Activated naive CD8-positive, alpha-beta T cell treated with anti-CD3 and anti-CD28 coated beads, Interleukin-2, amount 10 ng/mL, durations not matched to agents 7 days and 5 days (primary cell): Measurements from ENCODE around the gene RTP5. TPM values are rescaled to one million over a fixed set of nuclear protein-coding genes. Genes with fewer than 3 reads are reported as not detected.
A peak's percentile ranks its signal among the peaks of the same experiment; 100 is the strongest.
"Not testable (repeated sequence)": the region's sequence is repeated elsewhere in the genome, so short reads cannot be mapped to it uniquely, and the experiment has no call there.

ENCODE experiments used
- ATAC-seq: fragments of 150-1000 bp; cut with Tn5 transposase; one replicate; pipeline ENCODE4 v1.10.0; 2021; ENCODE audit warnings: low read depth, moderate library complexity
- POLR2A ChIA-PET: fragments of 350-600 bp; sonication (Branson Sonifier 250); formaldehyde crosslinking; loops from one replicate; lab custom pipeline; 2021; ENCODE audit warnings: antibody characterized with exemption; lab: Charles Lee
- DNase-seq: peaks from one replicate; pipeline ENCODE4 v3.0.0; 2021
- H3K27ac Mint-ChIP-seq: one replicate; pipeline ENCODE4 v1.8.0; 2022; ENCODE audit warnings: mild to moderate bottlenecking, mixed read lengths
- H3K27me3 Mint-ChIP-seq: one replicate; pipeline ENCODE4 v1.8.0; 2022; ENCODE audit warnings: mild to moderate bottlenecking, moderate library complexity, mixed read lengths
- H3K36me3 Mint-ChIP-seq: one replicate; pipeline ENCODE4 v1.8.0; 2021; ENCODE audit warnings: mild to moderate bottlenecking, mixed read lengths
- H3K4me1 Mint-ChIP-seq: one replicate; pipeline ENCODE4 v1.8.0; 2021; ENCODE audit warnings: mixed read lengths
- H3K4me3 Mint-ChIP-seq: one replicate; pipeline ENCODE4 v1.8.0; 2022; ENCODE audit warnings: mild to moderate bottlenecking, moderate library complexity, mixed read lengths
- H3K9me3 Mint-ChIP-seq: one replicate; pipeline ENCODE4 v1.8.0; 2021; ENCODE audit warnings: mixed read lengths
- total RNA-seq, 2 experiments: library from RNA; stranded (reverse); gene quantifications; one replicate each; pipeline ENCODE4 v1.2.3, GENCODE V29; 2021

Gene RTP5
- total RNA-seq, 2 experiments from 2014 or later: 0.53 to 0.60 TPM

- POLR2A ChIA-PET: no interaction called here
- no peak for ATAC-seq
- Mint-ChIP-seq H3K36me3 (no peaks in the 10 kb centered on the region), H3K27me3 (no peaks in the 10 kb centered on the region), H3K4me1 (peaks cover 12% of the 10 kb centered on the region), H3K9me3 (no peaks in the 10 kb centered on the region), H3K27ac (no peak overlapping the region), H3K4me3 (no peak overlapping the region)
- DNase-seq: no peak
These were observed 4.9 kb downstream of the RTP5 start for GRCh38 chr2:241874277-241874925.

GRCh38 chr2:241875754-241876527 lies 6.4 kb downstream of the RTP5 start:
- DNase-seq, ATAC-seq, H3K9me3 Mint-ChIP-seq, H3K4me3 Mint-ChIP-seq, POLR2A ChIA-PET, H3K36me3 Mint-ChIP-seq, H3K27me3 Mint-ChIP-seq, H3K27ac Mint-ChIP-seq: not testable (repeated sequence)
- H3K4me1 Mint-ChIP-seq: peaks cover 15% of the 10 kb centered on the region

GRCh38 chr2:241876528-241877196 lies 7.1 kb downstream of the RTP5 start:
- no peaks in the 10 kb centered on the region for H3K27me3 Mint-ChIP-seq
- H3K4me3 Mint-ChIP-seq: no peak overlapping the region
- DNase-seq: no peak
- H3K9me3 Mint-ChIP-seq: no peaks in the 10 kb centered on the region
- ATAC-seq: no peak
- peaks cover 14% of the 10 kb centered on the region for H3K4me1 Mint-ChIP-seq
- POLR2A ChIA-PET: no interaction called here
- H3K27ac Mint-ChIP-seq: no peak overlapping the region
- no peaks in the 10 kb centered on the region for H3K36me3 Mint-ChIP-seq

- Mint-ChIP-seq H3K4me1 (peaks cover 14% of the 10 kb centered on the region), H3K27ac (no peak overlapping the region), H3K27me3 (no peaks in the 10 kb centered on the region), H3K9me3 (no peaks in the 10 kb centered on the region), H3K36me3 (no peaks in the 10 kb centered on the region), H3K4me3 (no peak overlapping the region)
- no peak for DNase-seq
- POLR2A ChIA-PET: interaction anchor here (1.7 kb wide), 1 partner anchor 9 kb away, joined by 5 read pairs; no protein-coding TSS in a partner anchor
- no peak for ATAC-seq
These were observed 7.7 kb downstream of the RTP5 start for GRCh38 chr2:241877197-241877685.

GRCh38 chr2:241877989-241878970 lies 8.8 kb downstream of the RTP5 start:
- H3K27me3 Mint-ChIP-seq: no peaks in the 10 kb centered on the region
- no peaks in the 10 kb centered on the region for H3K9me3 Mint-ChIP-seq
- peaks cover 3% of the 10 kb centered on the region for H3K36me3 Mint-ChIP-seq
- ATAC-seq (no peak), DNase-seq (peak; percentile 88)
- H3K27ac Mint-ChIP-seq: no peak overlapping the region
- peaks cover 22% of the 10 kb centered on the region for H3K4me1 Mint-ChIP-seq
- no peak overlapping the region for H3K4me3 Mint-ChIP-seq
- POLR2A ChIA-PET: interaction anchor here (0.8 to 1.7 kb wide), 4 partner anchors 10 to 192 kb away, joined by 3 to 6 read pairs (median 5); partner anchors contain the start of genes DTYMK and ING5

DNA sequence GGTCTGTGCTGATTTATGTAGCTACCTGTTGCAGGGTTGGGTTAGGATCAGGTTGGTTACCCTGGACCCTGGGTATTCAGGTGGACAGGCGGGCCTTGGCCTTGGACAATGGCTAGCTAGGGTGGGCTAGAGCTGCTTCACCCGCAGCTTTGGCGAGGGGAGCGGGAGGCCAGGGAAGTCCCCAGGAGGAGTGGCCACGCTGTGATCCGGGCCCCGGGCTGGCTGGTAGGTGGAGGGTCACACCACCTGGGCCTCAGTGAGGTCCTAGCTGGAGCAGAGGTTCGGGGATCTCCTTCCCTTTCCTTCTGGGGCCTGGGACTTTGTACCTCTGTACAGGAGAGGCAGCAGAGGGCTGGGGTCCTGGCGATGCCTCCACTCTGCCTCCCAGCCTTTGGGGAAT lies 9.8 kb downstream of the RTP5 start:
- no peaks in the 10 kb centered on the region for H3K27me3 Mint-ChIP-seq
- peaks cover 5% of the 10 kb centered on the region for H3K36me3 Mint-ChIP-seq
- no peaks in the 10 kb centered on the region for H3K9me3 Mint-ChIP-seq
- no peak for ATAC-seq
- H3K4me1 Mint-ChIP-seq: peaks cover 23% of the 10 kb centered on the region
- DNase-seq: no peak
- POLR2A ChIA-PET: interaction anchor here (0.8 to 1.5 kb wide), 3 partner anchors 12 to 193 kb away, joined by 3 to 6 read pairs (median 5); partner anchors contain the start of genes DTYMK and ING5
- no peak overlapping the region for H3K27ac Mint-ChIP-seq
- no peak overlapping the region for H3K4me3 Mint-ChIP-seq

DNA sequence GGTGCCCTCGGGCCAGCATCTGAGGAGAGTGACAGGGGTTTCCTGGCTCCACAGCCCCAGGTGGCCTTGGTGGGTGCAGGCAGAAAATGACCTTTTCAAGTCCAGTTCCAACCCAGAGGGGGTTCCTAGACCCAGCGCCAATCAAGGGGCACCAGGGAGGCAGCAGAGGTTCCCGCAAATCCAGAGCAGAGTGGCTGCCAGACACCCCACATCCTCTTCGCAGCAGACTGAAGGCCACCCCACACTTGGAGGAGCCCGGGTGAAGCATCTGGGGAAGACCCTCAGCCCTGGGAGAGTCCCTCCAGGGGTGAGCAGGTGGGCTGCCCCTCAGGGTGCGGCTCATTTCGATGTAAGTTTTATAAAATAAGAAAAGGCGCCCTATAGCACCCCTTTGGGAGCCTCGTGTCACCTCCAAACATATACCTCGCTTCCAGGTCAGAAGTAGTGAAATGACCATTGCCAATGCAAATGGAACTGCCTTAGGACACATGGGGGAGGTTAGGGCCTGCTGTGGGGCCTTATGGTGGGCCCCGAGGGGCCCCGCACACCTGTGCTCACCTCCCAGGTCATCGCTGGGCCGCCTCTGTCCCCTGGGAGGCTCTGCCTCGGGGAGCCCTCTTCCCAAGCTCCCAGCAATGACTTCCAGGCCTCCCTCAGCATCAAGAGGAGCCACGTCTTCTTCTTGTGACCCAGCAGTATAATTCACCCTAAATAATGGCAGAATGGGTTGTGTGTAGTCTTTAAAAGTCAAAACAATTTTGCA lies 11.0 kb downstream of the RTP5 start:
- DNase-seq (no peak), ATAC-seq (no peak)
- Mint-ChIP-seq H3K27me3 (no peaks in the 10 kb centered on the region), H3K4me3 (peak overlapping the region; percentile 87), H3K27ac (peak overlapping the region; percentile 95), H3K9me3 (no peaks in the 10 kb centered on the region), H3K36me3 (peaks cover 12% of the 10 kb centered on the region), H3K4me1 (peaks cover 22% of the 10 kb centered on the region)
- POLR2A ChIA-PET: interaction anchor here (0.7 to 1.8 kb wide), 5 partner anchors 12 to 194 kb away, joined by 3 to 5 read pairs (median 4); partner anchors contain the start of genes DTYMK and ING5

GRCh38 chr2:241882091-241882625 lies 12.6 kb downstream of the RTP5 start:
- Mint-ChIP-seq H3K4me3 (peak overlapping the region; percentile 87), H3K36me3 (peaks cover 16% of the 10 kb centered on the region), H3K4me1 (peaks cover 25% of the 10 kb centered on the region), H3K9me3 (no peaks in the 10 kb centered on the region), H3K27ac (peak overlapping the region; percentile 95), H3K27me3 (no peaks in the 10 kb centered on the region)
- DNase-seq (no peak), ATAC-seq (peak; percentile 51)
- POLR2A ChIA-PET: interaction anchor here (1.3 to 1.8 kb wide), 2 partner anchors 14 to 195 kb away, joined by 4 to 5 read pairs; partner anchors contain the start of gene DTYMK

GRCh38 chr2:241884951-241885290 lies 15.4 kb downstream of the RTP5 start:
- peaks cover 6% of the 10 kb centered on the region for H3K9me3 Mint-ChIP-seq
- H3K27me3 Mint-ChIP-seq: no peaks in the 10 kb centered on the region
- POLR2A ChIA-PET: no interaction called here
- DNase-seq (no peak), ATAC-seq (no peak)
- no peak overlapping the region for H3K27ac Mint-ChIP-seq
- no peak overlapping the region for H3K4me3 Mint-ChIP-seq
- H3K4me1 Mint-ChIP-seq: peaks cover 30% of the 10 kb centered on the region
- H3K36me3 Mint-ChIP-seq: peaks cover 36% of the 10 kb centered on the region

DNA sequence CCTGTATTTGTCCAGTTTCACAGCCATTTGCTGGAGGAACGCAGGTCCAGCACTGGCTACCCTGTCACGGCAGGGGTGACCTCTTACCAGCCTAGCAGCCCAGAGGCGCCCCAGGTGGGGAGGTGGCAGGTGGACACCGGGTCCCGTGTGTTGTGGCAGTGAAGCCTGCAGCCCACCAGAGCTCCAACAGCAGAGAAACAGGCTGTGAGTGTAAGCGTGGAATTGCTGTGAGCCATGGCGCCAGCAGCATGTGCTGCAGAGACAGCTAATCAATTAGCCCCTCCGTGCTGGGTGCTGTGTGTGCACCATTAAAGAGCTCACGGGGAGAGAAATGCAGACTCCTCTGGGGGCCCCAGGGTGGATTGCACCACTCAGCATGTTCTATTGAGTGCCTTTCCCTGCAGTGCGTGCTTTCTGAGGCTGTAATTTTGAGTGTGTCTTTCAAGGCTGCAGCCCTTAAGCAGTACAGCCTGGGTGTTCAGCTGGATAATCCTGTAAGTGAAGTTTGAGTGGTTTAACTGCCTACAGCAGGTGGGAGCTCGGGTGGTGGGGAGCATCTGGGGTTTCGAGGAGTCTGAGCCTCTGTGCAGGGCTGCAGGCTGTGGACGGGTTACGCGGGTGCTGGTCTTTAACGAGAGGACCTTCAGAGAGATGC lies 15.9 kb downstream of the RTP5 start:
- no peak for DNase-seq
- Mint-ChIP-seq H3K4me1 (peaks cover 28% of the 10 kb centered on the region), H3K27ac (no peak overlapping the region)

GRCh38 chr2:241885946-241886643 lies 16.6 kb downstream of the RTP5 start:
- Mint-ChIP-seq H3K4me1 (peaks cover 24% of the 10 kb centered on the region), H3K27ac (no peak overlapping the region), H3K4me3 (no peak overlapping the region), H3K27me3 (no peaks in the 10 kb centered on the region), H3K9me3 (peaks cover 6% of the 10 kb centered on the region), H3K36me3 (peaks cover 39% of the 10 kb centered on the region)
- ATAC-seq (no peak), DNase-seq (no peak)
- POLR2A ChIA-PET: no interaction called here

More for the DNA sequence above, 15.9 kb downstream of the RTP5 start:
- POLR2A ChIA-PET: no interaction called here
- no peak overlapping the region for H3K4me3 Mint-ChIP-seq
- peaks cover 6% of the 10 kb centered on the region for H3K9me3 Mint-ChIP-seq
- no peak for ATAC-seq
- no peaks in the 10 kb centered on the region for H3K27me3 Mint-ChIP-seq
- H3K36me3 Mint-ChIP-seq: peaks cover 39% of the 10 kb centered on the region
